HEK293 (cell line): ENCODE results near the gene EIF4B.

Experiments
- CTCF ChIA-PET: fragments of 350-600 bp; formaldehyde crosslinking; extraction: SDS; loops from one replicate; lab custom pipeline; 2021; ENCODE audit warnings: antibody characterized with exemption; lab: Yijun Ruan, JAX
- POLR2A ChIA-PET: fragments of 300-600 bp; formaldehyde crosslinking; extraction: SDS; loops from one replicate; lab custom pipeline; 2020; ENCODE audit warnings: antibody characterized with exemption, inconsistent platforms; lab: Yijun Ruan, JAX
- H3K27ac ChIP-seq: fragments of 200-500 bp; sonication (Bioruptor generic); 2 replicates; pipeline ENCODE4 v1.5.1; 2014; ENCODE audit warnings: low read depth, low read length, control low read depth, inconsistent platforms; ENCODE audit errors: extremely low read depth
- H3K36me3 ChIP-seq, 2 experiments: fragments of 200-500 bp in 1 of 2; sonication (Bioruptor generic) in 1 of 2; 1 replicate in 1 of 2; 2 replicates in 1 of 2; pipeline ENCODE4 v1.5.1; 2014 to 2017; ENCODE audit warnings: inconsistent platforms in 2 of 2, low read length in 2 of 2; ENCODE audit not compliant: control insufficient read depth in 2 of 2, insufficient read depth in 1 of 2
- H3K4me1 ChIP-seq: fragments of 200-500 bp; sonication (Bioruptor generic); 2 replicates; pipeline ENCODE4 v1.5.1; 2014; ENCODE audit warnings: mild to moderate bottlenecking, low read length, inconsistent platforms; ENCODE audit not compliant: control insufficient read depth, insufficient read depth
- H3K4me3 ChIP-seq: 2 replicates; pipeline ENCODE4 v1.5.1; 2011; ENCODE audit warnings: low read depth, mild to moderate bottlenecking, control low read depth, low read length, moderate library complexity
- H3K9me3 ChIP-seq: fragments of 200-500 bp; sonication (Bioruptor generic); 2 replicates; pipeline ENCODE4 v1.5.1; 2014; ENCODE audit warnings: low read depth, low read length, inconsistent platforms; ENCODE audit not compliant: control insufficient read depth, insufficient read depth
- GLIS2 ChIP-seq: fragments of 450-650 bp; formaldehyde crosslinking; IDR thresholded peaks from 2 replicates; pipeline ENCODE4 v1.5.1; 2016; ENCODE audit warnings: missing biosample characterization, missing genetic modification characterization
- KLF8 ChIP-seq: fragments of 450-650 bp; formaldehyde crosslinking; IDR thresholded peaks from 2 replicates; pipeline ENCODE4 v1.5.1; 2016; ENCODE audit warnings: missing biosample characterization, missing genetic modification characterization
- SP2 ChIP-seq: fragments of 450-650 bp; formaldehyde crosslinking; IDR thresholded peaks from 2 replicates; pipeline ENCODE4 v1.5.1; 2016; ENCODE audit warnings: missing biosample characterization, missing genetic modification characterization
- ZBTB1 ChIP-seq: fragments of 450-650 bp; formaldehyde crosslinking; IDR thresholded peaks from 2 replicates; pipeline ENCODE4 v1.5.1; 2016; ENCODE audit warnings: missing biosample characterization, missing genetic modification characterization
- ZBTB8A ChIP-seq: fragments of 450-650 bp; formaldehyde crosslinking; IDR thresholded peaks from 2 replicates; pipeline ENCODE4 v1.5.1; 2016; ENCODE audit warnings: missing biosample characterization, missing genetic modification characterization
- ZFHX2 ChIP-seq: fragments of 450-650 bp; formaldehyde crosslinking; conservative IDR thresholded peaks from 2 replicates; pipeline ENCODE4 v1.5.1; 2016; ENCODE audit warnings: missing biosample characterization, missing genetic modification characterization
- ZNF138 ChIP-seq: fragments of 450-650 bp; formaldehyde crosslinking; IDR thresholded peaks from 2 replicates; pipeline ENCODE4 v1.5.1; 2016; ENCODE audit warnings: missing biosample characterization, missing genetic modification characterization, borderline replicate concordance
- ZNF223 ChIP-seq: fragments of 450-650 bp; formaldehyde crosslinking; IDR thresholded peaks from 2 replicates; pipeline ENCODE4 v1.5.1; 2016; ENCODE audit warnings: missing biosample characterization, missing genetic modification characterization
- ZNF658 ChIP-seq: fragments of 450-650 bp; formaldehyde crosslinking; IDR thresholded peaks from 2 replicates; pipeline ENCODE4; 2016; ENCODE audit warnings: missing biosample characterization, missing genetic modification characterization
- ZNF707 ChIP-seq: fragments of 450-650 bp; formaldehyde crosslinking; IDR thresholded peaks from 2 replicates; pipeline ENCODE4 v1.5.1; 2016; ENCODE audit warnings: missing biosample characterization, missing genetic modification characterization
- ZNF747 ChIP-seq: fragments of 450-650 bp; formaldehyde crosslinking; IDR thresholded peaks from 2 replicates; pipeline ENCODE4 v1.5.1; 2016; ENCODE audit warnings: missing biosample characterization, missing genetic modification characterization
- ZXDB ChIP-seq: fragments of 450-650 bp; formaldehyde crosslinking; IDR thresholded peaks from 2 replicates; pipeline ENCODE4 v1.5.1; 2016; ENCODE audit warnings: missing biosample characterization, missing genetic modification characterization
- TF ChIP-seq, protein P1 (sequence below): fragments of 450-650 bp; formaldehyde crosslinking; IDR thresholded peaks from 2 replicates; pipeline ENCODE4 v1.5.1; 2016; ENCODE audit warnings: missing biosample characterization, missing genetic modification characterization
- TF ChIP-seq, protein P2 (sequence below): fragments of 450-650 bp; formaldehyde crosslinking; IDR thresholded peaks from 2 replicates; pipeline ENCODE4 v1.5.1; 2016; ENCODE audit warnings: missing biosample characterization, missing genetic modification characterization
- TF ChIP-seq, protein P3 (sequence below): fragments of 450-650 bp; formaldehyde crosslinking; IDR thresholded peaks from 2 replicates; pipeline ENCODE4 v1.5.1; 2016; ENCODE audit warnings: missing biosample characterization, missing genetic modification characterization
- TF ChIP-seq, protein P4 (sequence below): fragments of 450-650 bp; formaldehyde crosslinking; IDR thresholded peaks from 2 replicates; pipeline ENCODE4 v1.5.1; 2016; ENCODE audit warnings: missing biosample characterization, missing genetic modification characterization
- TF ChIP-seq, protein P5 (sequence below): fragments of 450-650 bp; formaldehyde crosslinking; IDR thresholded peaks from 2 replicates; pipeline ENCODE4 v1.5.1; 2016; ENCODE audit warnings: missing biosample characterization, missing genetic modification characterization

EIF4B gene

DNA sequence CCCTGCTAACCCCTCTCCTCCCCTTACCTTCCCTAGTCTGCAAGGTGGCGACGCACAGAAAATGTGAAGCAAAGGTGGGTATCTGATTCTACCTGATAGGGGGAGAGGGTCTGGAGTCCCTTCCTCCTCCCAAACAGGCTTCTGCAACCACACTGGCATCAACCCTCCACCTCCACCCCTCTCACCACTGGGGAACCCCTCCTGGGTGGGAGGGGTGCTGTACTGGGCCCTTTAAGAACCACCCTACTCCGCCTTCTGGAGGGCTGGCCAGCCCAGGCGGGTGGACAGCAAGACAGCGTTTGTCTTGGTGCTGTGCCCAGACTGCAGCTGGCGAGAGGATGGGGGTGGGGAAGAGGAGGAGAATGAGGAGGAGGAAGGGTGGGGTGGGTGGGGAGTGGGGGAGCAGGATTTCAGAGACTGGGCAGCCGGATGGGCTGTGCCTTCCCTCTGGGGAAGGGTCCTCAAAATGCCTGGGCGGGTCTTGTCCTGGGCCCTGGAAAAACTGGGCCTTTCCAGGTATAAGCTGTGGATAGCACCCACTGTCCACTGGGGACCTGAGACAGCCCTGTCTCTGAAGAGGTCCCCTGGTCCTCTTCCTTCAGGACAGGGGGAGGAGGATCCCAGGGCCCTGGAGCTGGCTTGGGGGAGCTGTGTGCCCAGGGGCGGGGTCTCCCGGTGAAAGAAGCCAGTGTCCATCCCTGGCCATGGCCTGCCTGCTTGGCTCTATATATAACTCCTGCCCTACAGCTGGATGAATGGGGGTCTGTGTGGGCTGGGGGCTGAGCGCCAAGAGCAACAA, 46.4 kb downstream of the EIF4B start (continued):
- TF ChIP-seq, protein P1, sequence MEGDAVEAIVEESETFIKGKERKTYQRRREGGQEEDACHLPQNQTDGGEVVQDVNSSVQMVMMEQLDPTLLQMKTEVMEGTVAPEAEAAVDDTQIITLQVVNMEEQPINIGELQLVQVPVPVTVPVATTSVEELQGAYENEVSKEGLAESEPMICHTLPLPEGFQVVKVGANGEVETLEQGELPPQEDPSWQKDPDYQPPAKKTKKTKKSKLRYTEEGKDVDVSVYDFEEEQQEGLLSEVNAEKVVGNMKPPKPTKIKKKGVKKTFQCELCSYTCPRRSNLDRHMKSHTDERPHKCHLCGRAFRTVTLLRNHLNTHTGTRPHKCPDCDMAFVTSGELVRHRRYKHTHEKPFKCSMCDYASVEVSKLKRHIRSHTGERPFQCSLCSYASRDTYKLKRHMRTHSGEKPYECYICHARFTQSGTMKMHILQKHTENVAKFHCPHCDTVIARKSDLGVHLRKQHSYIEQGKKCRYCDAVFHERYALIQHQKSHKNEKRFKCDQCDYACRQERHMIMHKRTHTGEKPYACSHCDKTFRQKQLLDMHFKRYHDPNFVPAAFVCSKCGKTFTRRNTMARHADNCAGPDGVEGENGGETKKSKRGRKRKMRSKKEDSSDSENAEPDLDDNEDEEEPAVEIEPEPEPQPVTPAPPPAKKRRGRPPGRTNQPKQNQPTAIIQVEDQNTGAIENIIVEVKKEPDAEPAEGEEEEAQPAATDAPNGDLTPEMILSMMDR (tag by site-specific recombination): no peak
- TF ChIP-seq ZBTB1: no peak
- TF ChIP-seq, protein P2, sequence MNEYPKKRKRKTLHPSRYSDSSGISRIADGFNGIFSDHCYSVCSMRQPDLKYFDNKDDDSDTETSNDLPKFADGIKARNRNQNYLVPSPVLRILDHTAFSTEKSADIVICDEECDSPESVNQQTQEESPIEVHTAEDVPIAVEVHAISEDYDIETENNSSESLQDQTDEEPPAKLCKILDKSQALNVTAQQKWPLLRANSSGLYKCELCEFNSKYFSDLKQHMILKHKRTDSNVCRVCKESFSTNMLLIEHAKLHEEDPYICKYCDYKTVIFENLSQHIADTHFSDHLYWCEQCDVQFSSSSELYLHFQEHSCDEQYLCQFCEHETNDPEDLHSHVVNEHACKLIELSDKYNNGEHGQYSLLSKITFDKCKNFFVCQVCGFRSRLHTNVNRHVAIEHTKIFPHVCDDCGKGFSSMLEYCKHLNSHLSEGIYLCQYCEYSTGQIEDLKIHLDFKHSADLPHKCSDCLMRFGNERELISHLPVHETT (tag by site-specific recombination): no peak
- no peak for TF ChIP-seq ZNF658 (tag by site-specific recombination)
- peak; percentile 87 for TF ChIP-seq ZBTB8A
- peak; percentile 67; the same call in 1 of the 2 replicates for TF ChIP-seq ZFHX2 (tag by site-specific recombination)
- TF ChIP-seq ZNF747 (tag by site-specific recombination): no peak
- TF ChIP-seq, protein P3, sequence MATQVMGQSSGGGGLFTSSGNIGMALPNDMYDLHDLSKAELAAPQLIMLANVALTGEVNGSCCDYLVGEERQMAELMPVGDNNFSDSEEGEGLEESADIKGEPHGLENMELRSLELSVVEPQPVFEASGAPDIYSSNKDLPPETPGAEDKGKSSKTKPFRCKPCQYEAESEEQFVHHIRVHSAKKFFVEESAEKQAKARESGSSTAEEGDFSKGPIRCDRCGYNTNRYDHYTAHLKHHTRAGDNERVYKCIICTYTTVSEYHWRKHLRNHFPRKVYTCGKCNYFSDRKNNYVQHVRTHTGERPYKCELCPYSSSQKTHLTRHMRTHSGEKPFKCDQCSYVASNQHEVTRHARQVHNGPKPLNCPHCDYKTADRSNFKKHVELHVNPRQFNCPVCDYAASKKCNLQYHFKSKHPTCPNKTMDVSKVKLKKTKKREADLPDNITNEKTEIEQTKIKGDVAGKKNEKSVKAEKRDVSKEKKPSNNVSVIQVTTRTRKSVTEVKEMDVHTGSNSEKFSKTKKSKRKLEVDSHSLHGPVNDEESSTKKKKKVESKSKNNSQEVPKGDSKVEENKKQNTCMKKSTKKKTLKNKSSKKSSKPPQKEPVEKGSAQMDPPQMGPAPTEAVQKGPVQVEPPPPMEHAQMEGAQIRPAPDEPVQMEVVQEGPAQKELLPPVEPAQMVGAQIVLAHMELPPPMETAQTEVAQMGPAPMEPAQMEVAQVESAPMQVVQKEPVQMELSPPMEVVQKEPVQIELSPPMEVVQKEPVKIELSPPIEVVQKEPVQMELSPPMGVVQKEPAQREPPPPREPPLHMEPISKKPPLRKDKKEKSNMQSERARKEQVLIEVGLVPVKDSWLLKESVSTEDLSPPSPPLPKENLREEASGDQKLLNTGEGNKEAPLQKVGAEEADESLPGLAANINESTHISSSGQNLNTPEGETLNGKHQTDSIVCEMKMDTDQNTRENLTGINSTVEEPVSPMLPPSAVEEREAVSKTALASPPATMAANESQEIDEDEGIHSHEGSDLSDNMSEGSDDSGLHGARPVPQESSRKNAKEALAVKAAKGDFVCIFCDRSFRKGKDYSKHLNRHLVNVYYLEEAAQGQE (tag by site-specific recombination): 0 out of 2 replicates have a peak, but pooled peaks have one; percentile 19
- TF ChIP-seq SP2: peak; percentile 64
- TF ChIP-seq, protein P4, sequence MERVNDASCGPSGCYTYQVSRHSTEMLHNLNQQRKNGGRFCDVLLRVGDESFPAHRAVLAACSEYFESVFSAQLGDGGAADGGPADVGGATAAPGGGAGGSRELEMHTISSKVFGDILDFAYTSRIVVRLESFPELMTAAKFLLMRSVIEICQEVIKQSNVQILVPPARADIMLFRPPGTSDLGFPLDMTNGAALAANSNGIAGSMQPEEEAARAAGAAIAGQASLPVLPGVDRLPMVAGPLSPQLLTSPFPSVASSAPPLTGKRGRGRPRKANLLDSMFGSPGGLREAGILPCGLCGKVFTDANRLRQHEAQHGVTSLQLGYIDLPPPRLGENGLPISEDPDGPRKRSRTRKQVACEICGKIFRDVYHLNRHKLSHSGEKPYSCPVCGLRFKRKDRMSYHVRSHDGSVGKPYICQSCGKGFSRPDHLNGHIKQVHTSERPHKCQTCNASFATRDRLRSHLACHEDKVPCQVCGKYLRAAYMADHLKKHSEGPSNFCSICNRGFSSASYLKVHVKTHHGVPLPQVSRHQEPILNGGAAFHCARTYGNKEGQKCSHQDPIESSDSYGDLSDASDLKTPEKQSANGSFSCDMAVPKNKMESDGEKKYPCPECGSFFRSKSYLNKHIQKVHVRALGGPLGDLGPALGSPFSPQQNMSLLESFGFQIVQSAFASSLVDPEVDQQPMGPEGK (tag by site-specific recombination): peak; percentile 30; the same call in 1 of the 2 replicates
- TF ChIP-seq ZNF223 (tag by site-specific recombination): no peak

DNA sequence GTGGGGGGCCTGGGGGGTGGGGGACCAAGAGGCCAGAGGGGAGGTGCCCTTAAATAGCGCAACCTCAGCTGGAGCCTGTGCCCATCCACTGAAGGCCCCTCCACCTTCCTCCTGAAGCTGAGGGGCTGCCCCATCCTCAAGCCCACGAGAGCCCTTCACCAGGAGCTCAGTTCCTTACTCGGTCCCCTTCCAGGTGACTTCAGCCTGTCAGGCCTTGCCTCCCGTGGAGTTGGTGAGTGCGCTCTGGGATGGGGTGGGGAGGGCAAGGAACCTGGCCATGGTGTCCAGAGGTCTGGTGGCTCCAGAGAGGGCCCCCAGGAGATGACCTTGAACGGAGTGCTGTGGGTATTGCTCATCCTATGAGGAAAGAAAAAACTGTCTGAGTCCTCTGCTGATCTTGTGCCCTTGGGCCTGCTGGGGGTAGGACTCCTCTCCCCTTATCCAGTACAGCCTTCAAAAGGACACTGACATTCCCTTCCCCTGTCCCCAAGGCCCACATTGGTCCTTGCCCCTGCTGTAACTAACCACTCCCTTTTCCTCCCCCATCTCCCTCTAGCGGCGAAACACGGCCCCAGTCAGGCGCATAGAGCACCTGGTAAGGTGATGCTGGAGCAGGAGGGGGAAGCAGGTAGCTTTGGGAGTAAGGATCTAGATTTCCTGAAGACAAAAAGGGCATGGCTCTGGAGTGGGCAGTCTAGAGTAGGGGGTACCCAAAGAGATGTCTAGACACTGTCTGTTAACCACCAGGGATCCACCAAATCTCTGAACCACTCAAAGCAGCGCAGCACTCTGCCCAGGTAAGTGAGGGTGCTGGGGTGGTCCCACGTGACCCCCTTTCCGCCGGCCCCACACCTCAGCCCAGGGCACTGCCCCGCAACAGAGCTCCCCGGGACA, 47.2 kb downstream of the EIF4B start:
- Histone ChIP-seq H3K27ac (peak overlapping the region; percentile 26; the same call in 1 of the 2 replicates), H3K4me3 (peak overlapping the region; percentile 73)
- CTCF ChIA-PET: interaction anchor here (0.6 to 4.7 kb wide), 20 partner anchors 8 to 1199 kb away, joined by 3 to 59 read pairs (median 5); partner anchors contain the start of genes EIF4B, IGFBP6 and SOAT2
- no peak for TF ChIP-seq ZNF138 (tag by site-specific recombination)
- TF ChIP-seq, protein P5, sequence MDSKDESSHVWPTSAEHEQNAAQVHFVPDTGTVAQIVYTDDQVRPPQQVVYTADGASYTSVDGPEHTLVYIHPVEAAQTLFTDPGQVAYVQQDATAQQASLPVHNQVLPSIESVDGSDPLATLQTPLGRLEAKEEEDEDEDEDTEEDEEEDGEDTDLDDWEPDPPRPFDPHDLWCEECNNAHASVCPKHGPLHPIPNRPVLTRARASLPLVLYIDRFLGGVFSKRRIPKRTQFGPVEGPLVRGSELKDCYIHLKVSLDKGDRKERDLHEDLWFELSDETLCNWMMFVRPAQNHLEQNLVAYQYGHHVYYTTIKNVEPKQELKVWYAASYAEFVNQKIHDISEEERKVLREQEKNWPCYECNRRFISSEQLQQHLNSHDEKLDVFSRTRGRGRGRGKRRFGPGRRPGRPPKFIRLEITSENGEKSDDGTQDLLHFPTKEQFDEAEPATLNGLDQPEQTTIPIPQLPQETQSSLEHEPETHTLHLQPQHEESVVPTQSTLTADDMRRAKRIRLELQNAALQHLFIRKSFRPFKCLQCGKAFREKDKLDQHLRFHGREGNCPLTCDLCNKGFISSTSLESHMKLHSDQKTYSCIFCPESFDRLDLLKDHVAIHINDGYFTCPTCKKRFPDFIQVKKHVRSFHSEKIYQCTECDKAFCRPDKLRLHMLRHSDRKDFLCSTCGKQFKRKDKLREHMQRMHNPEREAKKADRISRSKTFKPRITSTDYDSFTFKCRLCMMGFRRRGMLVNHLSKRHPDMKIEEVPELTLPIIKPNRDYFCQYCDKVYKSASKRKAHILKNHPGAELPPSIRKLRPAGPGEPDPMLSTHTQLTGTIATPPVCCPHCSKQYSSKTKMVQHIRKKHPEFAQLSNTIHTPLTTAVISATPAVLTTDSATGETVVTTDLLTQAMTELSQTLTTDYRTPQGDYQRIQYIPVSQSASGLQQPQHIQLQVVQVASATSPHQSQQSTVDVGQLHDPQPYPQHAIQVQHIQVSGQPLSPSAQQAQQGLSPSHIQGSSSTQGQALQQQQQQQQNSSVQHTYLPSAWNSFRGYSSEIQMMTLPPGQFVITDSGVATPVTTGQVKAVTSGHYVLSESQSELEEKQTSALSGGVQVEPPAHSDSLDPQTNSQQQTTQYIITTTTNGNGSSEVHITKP (tag by site-specific recombination): 0 out of 2 replicates have a peak, but pooled peaks have one; percentile 9
- TF ChIP-seq KLF8 (tag by site-specific recombination): peak; percentile 35; the same call in 1 of the 2 replicates
- TF ChIP-seq GLIS2 (tag by site-specific recombination): peak; percentile 36
- TF ChIP-seq ZNF707 (tag by site-specific recombination): no peak
- TF ChIP-seq, protein P1 (tag by site-specific recombination): peak; percentile 71
- peak; percentile 39 for TF ChIP-seq ZXDB (tag by site-specific recombination)

More for the DNA sequence above, 47.2 kb downstream of the EIF4B start:
- Histone ChIP-seq H3K4me1 (peaks cover 32% of the 10 kb centered on the region), H3K9me3 (no peaks in the 10 kb centered on the region), H3K36me3 (peaks cover 0 to 11% of the 10 kb centered on the region in 2 experiments; a peak in 1 of 3 replicates)
- POLR2A ChIA-PET: interaction anchor here (0.7 to 2.1 kb wide), 13 partner anchors 7 to 268 kb away, joined by 3 to 18 read pairs (median 4); partner anchors contain the start of genes AAAS, EIF4B, KRT8 and SPRYD3
